ENCODE data around the gene TMEM202.
A peak's percentile ranks its signal among the peaks of the same experiment; 100 is the strongest.
"Not testable (repeated sequence)": the region's sequence is repeated elsewhere in the genome, so short reads cannot be mapped to it uniquely, and the experiment has no call there.

TMEM202 gene

DNA sequence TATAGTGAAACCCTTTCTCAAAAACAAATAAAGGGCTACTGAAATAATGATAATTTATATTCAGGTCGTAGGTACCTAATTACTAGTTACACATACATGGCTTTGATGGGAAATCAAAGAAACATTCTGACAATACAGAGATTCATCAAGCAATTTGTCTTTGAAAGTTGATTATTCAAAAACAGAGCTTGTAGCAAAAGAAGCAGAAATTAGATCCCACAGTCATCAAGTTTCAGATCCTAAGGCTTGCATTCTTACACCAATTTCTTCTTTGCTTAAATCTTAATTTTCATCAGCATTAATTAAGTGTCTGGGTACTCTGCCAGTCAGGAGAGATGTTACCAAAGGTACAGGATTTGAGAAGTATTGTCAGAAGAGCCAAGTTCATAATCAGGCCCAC lies 20.8 kb upstream of the TMEM202 start:
- TF ChIP-seq, protein P1, sequence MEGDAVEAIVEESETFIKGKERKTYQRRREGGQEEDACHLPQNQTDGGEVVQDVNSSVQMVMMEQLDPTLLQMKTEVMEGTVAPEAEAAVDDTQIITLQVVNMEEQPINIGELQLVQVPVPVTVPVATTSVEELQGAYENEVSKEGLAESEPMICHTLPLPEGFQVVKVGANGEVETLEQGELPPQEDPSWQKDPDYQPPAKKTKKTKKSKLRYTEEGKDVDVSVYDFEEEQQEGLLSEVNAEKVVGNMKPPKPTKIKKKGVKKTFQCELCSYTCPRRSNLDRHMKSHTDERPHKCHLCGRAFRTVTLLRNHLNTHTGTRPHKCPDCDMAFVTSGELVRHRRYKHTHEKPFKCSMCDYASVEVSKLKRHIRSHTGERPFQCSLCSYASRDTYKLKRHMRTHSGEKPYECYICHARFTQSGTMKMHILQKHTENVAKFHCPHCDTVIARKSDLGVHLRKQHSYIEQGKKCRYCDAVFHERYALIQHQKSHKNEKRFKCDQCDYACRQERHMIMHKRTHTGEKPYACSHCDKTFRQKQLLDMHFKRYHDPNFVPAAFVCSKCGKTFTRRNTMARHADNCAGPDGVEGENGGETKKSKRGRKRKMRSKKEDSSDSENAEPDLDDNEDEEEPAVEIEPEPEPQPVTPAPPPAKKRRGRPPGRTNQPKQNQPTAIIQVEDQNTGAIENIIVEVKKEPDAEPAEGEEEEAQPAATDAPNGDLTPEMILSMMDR (conservative IDR thresholded peaks at IDR 0.05; ENCODE audit: low read depth, low read length), result no peak
- no peak for DNase-seq (ENCODE audit: low read depth)
- H3K4me3 ChIP-seq (ENCODE audit: low read depth, low read length), result no peak overlapping the region

- H3K4me3 ChIP-seq (ENCODE audit: low read depth, low read length); DNase-seq (ENCODE audit: low read depth): not testable (repeated sequence)
Observed at GRCh38 chr15:72379106-72379505, 19.0 kb upstream of the TMEM202 start.

DNA sequence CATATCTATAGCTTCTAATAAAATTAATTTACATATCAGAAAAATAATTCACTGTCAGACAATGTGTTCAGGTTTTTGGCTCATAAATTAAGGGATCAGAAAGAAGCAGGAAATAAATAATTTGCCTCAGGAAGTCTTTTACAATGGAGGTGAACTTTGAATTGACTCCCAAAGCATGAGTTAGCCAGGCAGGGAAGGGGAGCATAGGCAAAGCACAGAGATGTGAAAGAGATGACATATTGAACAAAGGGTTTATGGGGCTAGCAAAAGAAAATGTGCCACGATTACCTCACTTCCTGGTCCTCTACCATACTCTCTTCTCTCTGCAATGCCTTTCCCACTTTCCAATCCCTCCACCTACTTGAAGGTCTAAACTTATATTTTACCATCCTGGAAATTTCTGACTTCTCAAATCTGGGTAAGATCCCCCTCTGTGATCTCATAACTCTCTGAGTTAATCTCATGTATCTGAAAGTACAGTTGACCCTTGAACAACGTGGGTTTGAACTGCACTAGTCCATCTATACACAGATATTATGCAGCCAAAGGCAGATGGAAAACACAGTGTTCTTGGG lies 18.2 kb upstream of the TMEM202 start:
- TF ChIP-seq, protein P1 (conservative IDR thresholded peaks at IDR 0.05; ENCODE audit: low read depth, low read length), result no peak
- no peak overlapping the region for H3K4me3 ChIP-seq (ENCODE audit: low read depth, low read length)
- no peak for DNase-seq (ENCODE audit: low read depth)

DNA sequence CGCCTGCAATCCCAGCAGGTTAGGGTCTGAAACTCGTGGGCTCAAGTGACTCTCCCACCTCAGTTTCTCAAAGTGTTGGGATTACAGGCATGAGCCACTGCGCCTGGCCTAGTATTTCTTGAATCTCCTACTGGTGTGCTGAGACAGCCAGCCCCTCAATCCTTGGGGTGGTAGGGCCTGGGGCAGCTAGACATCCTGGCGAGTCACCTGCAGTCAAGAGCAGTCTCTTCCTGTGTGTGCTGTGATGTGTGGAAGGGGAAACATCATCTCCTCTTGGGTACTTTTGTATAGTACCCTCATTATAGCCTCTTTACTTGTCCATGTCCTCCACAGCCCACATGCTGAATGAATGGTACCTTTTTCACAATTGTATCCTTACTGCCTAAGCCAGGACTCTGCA lies 17.4 kb upstream of the TMEM202 start:
- H3K4me3 ChIP-seq (ENCODE audit: low read depth, low read length), result no peak overlapping the region
- DNase-seq (ENCODE audit: low read depth), result no peak
- TF ChIP-seq, protein P1 (conservative IDR thresholded peaks at IDR 0.05; ENCODE audit: low read depth, low read length), result no peak

DNA sequence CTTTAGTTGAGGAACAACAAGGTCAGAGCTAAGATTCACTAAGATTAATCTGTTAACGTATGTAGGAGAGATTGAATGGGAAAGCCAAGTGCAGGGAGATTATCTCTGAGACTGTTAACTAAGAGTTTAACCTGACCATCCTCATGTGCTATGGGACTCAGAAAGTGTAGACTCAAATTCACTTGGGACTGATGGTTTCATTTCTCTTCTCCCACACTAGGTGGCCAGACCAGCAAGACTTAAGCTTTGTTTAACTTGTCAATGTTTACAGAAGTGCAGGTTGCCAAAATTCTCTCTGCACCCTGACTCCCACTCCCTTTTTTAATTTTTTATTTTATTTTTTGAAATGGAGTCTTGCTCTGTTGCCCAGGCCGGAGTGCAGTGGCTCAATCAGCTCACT lies 16.0 kb upstream of the TMEM202 start:
- TF ChIP-seq, protein P1 (conservative IDR thresholded peaks at IDR 0.05; ENCODE audit: low read depth, low read length), result peak; percentile 53
- peak; percentile 45 for DNase-seq (ENCODE audit: low read depth)
- no peak overlapping the region for H3K4me3 ChIP-seq (ENCODE audit: low read depth, low read length)

GRCh38 chr15:72387741-72388140 lies 10.4 kb upstream of the TMEM202 start:
- no peak overlapping the region for H3K4me3 ChIP-seq (ENCODE audit: low read depth, low read length)
- no peak for DNase-seq (ENCODE audit: low read depth)
- TF ChIP-seq, protein P1 (conservative IDR thresholded peaks at IDR 0.05; ENCODE audit: low read depth, low read length), result no peak

- TF ChIP-seq, protein P1 (conservative IDR thresholded peaks at IDR 0.05; ENCODE audit: low read depth, low read length), result no peak
- H3K4me3 ChIP-seq (ENCODE audit: low read depth, low read length), result no peak overlapping the region
- no peak for DNase-seq (ENCODE audit: low read depth)
Observed at GRCh38 chr15:72389231-72389630, 8.9 kb upstream of the TMEM202 start.

- H3K4me3 ChIP-seq (ENCODE audit: low read depth, low read length); DNase-seq (ENCODE audit: low read depth): not testable (repeated sequence)
Observed at GRCh38 chr15:72396331-72396730, 1.8 kb upstream of the TMEM202 start.
